C4-2B (cell line): ENCODE results near the gene NPEPL1.
"Not testable (repeated sequence)": the region's sequence is repeated elsewhere in the genome, so short reads cannot be mapped to it uniquely, and the experiment has no call there.

Experiments
- H3K27ac ChIP-seq: fragments of 450-650 bp; 2 replicates; pipeline ENCODE4 v1.5.1; 2017
- ZFX ChIP-seq: fragments of 450-650 bp; IDR thresholded peaks from 2 replicates; pipeline ENCODE4 v1.6.1; 2017
- TF ChIP-seq, protein P1 (sequence below): fragments of 450-650 bp; conservative IDR thresholded peaks from 2 replicates; pipeline ENCODE4 v1.5.1; 2017; ENCODE audit warnings: mild to moderate bottlenecking

The NPEPL1 gene

DNA sequence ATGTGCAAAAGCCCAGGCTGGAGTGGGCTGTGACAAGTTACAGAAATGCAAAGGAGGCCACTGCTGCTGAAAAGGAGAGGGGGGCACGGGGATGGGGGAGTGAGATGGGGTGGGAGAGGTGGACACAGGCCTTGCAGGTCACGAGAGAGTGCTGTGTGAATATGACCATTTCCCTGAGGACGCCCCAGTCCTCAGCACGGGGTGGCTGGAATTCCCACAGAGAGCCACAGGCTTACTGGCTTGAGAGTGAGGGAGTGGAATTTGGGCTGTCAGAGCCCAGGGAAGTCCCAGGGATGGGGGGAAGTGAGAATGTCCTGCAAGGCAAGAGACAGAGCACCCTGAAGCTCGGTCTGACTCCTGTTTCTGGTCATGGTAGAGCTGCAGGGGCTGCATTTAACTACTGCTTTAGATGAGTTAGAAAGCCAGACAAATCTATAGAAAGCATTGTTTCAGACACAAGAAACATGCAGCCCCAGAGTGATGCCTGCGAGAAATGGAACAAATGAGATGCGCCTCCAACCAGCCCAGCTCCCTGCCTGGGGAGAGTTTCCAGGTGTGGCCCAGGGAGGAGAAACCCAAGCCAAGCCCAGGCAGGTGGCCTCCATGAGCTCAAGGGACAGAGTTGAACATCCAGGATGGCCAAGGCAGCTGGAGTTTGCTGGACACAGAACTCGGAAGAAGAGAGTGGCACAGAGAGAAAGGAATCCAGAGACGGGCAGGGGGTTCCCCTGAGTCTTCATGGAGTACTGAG is 30.5 kb downstream of the NPEPL1 start:
- TF ChIP-seq, protein P1, sequence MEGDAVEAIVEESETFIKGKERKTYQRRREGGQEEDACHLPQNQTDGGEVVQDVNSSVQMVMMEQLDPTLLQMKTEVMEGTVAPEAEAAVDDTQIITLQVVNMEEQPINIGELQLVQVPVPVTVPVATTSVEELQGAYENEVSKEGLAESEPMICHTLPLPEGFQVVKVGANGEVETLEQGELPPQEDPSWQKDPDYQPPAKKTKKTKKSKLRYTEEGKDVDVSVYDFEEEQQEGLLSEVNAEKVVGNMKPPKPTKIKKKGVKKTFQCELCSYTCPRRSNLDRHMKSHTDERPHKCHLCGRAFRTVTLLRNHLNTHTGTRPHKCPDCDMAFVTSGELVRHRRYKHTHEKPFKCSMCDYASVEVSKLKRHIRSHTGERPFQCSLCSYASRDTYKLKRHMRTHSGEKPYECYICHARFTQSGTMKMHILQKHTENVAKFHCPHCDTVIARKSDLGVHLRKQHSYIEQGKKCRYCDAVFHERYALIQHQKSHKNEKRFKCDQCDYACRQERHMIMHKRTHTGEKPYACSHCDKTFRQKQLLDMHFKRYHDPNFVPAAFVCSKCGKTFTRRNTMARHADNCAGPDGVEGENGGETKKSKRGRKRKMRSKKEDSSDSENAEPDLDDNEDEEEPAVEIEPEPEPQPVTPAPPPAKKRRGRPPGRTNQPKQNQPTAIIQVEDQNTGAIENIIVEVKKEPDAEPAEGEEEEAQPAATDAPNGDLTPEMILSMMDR: no peak
- no peak for TF ChIP-seq ZFX
- no peak overlapping the region for H3K27ac ChIP-seq

DNA sequence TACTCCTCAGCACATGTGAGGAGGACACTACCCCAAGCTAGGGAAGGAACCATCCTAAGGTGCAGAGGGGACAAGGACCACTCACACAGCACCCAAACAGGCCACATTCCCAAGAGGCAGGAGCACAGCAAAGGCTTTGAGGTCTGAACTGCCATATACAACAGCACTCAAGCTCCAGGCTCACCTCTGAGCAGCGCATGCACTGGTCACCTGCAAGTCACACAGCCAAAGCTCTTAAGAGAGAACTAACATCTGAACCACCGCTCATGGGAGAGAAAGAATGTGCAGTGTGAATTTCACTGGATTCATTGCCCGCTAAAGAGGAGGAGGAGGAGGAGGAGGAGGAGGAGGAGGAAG is 31.0 kb downstream of the NPEPL1 start:
- no peak for TF ChIP-seq ZFX
- TF ChIP-seq, protein P1: no peak
- no peak overlapping the region for H3K27ac ChIP-seq

DNA sequence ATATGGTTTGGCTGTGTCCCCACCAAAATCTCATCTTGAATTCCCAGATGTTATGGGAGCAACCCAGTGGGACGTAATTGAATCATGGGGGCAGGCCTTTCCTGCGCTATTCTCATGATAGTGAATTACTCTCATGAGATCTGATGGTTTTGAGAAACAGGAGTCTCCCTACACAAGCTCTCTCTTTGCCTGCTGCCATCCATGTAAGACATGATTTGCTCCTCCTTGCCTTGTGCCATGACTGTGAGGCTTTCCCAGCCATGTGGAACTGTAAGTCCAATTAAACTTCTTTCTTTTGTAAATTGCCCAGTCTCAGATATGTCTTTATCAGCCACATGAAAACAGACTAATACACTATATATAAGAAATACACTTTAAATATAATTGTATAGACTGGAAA is 33.6 kb downstream of the NPEPL1 start:
- not testable (repeated sequence) for H3K27ac ChIP-seq

DNA sequence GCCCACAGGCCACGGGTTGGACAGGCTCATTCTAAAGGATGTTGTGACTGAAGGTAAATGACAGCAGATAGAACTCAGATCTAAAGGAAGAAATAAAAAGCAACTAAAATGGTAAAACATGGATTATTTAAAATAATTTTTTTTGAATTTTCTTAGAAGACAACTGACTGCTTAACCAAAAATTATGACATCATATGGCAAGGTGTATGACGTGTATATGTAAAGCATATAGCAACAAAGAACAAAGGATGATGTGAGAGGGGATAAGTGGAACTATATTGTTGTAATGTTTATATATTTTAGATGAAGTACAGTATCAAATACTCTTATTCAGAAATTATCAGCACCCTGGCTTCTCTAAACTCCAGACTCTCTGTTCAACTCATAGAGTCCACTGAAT is 38.6 kb downstream of the NPEPL1 start:
- TF ChIP-seq, protein P1: no peak
- no peak for TF ChIP-seq ZFX
- H3K27ac ChIP-seq: no peak overlapping the region

DNA sequence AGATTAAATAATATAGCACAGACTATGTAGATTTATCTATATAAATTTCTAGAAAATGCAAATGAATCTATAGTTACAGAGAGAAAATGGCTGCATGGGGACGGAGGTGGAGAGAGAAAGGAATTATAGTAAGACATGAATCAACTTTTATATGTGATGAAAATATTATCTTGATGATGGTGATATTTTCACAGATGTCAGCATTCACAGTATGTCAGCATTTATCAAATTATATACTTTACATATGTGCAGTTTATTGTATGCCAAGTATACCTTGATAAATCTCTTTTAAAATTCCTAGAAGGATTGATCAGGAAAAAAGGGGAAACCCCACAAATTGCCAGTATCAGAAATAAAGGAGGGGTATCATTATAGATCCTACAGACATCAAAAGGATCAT is 44.6 kb downstream of the NPEPL1 start:
- no peak for TF ChIP-seq ZFX
- TF ChIP-seq, protein P1: no peak

DNA sequence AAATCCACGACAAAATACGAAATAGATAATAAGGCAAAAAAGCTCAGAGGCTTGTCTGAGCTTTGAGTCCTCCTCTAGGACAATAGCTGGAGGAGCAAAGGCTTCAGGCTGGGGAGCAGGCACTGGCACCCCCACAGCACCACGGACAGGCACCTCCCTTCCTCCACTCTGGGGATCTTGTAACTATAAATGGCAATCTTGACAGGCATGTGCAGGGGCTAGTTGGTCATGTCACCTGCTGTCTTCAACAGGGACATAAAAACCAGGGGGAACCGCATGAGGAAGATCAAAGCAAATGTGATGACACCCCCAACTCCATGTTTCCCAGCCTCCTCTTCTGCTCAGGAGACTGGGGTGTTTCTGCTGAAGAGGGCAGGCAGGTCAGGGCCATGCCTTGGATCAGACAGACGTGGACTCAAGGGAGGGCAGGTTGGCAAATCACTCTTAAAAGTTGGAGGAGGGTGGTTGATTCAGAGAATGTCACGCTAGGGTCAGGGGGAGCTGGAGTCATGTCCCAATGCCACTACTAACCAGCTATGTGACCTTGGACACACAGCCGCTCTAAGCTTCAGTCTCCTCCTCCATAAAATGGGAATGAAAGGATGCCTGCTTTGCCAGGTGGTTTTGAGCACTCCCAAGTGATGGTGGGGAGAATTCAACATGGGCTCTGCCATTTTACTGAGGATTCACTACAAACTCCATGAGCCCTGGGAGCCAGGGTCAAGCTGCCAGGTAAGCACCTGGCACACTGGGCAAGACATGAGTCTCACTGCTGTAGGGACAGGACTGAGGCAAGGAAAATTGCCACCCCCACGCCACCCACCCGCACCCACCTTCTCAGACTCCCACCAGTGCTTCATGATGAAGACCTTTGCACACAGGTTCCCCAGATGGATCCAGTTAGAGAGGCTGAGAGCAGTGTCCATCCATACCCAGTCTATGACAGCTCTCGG is 48.0 kb downstream of the NPEPL1 start:
- no peak for TF ChIP-seq ZFX
- TF ChIP-seq, protein P1: no peak
- H3K27ac ChIP-seq: no peak overlapping the region

More for the DNA sequence above, 44.6 kb downstream of the NPEPL1 start:
- no peak overlapping the region for H3K27ac ChIP-seq

DNA sequence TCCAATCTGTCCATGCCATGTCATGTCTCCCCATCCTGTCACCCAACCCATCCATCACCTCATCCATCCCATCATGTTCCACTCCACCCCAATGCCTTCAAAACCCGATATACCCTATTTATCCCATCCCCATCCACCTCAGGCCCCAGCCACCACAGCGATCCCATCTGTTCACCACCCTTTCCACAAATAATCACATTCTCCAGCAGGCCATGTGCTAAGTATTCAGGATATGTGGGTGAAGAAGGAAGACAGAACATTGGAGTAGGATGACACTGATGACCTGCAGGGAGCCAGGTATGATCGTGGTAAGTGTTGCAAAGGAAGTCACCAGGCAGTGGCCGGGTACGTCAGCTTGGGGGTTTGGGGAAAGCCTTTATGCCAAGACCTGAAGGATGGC is 48.8 kb downstream of the NPEPL1 start:
- no peak overlapping the region for H3K27ac ChIP-seq
- TF ChIP-seq, protein P1: no peak
- TF ChIP-seq ZFX: no peak
